Loucy (cell line): Measurements from ENCODE around the gene PAX2.

Source experiments
- H2AFZ ChIP-seq: fragments of 200-600 bp; sonication (generic); 2 replicates; pipeline ENCODE4 v1.6.0; 2016; ENCODE audit warnings: antibody characterized with exemption, mild to moderate bottlenecking, low read length, moderate library complexity
- H3F3A ChIP-seq: fragments of 200-600 bp; 2 replicates; pipeline ENCODE4 v1.6.0; 2016; ENCODE audit warnings: antibody characterized with exemption, low read depth, mild to moderate bottlenecking
- H3K27me3 ChIP-seq: fragments of 200-600 bp; sonication (generic); 2 replicates; pipeline ENCODE4 v1.6.1; 2014; ENCODE audit warnings: low read length, mild to moderate bottlenecking; ENCODE audit not compliant: insufficient read depth, poor library complexity, severe bottlenecking
- H3K36me3 ChIP-seq: fragments of 200-600 bp; sonication (generic); 2 replicates; pipeline ENCODE4 v1.6.1; 2016; ENCODE audit warnings: low read length; ENCODE audit not compliant: insufficient read depth
- H3K4me1 ChIP-seq: fragments of 200-600 bp; sonication (generic); 2 replicates; pipeline ENCODE4 v1.5.1; 2014; ENCODE audit warnings: low read length, mild to moderate bottlenecking; ENCODE audit not compliant: insufficient read depth, poor library complexity, severe bottlenecking
- H3K4me2 ChIP-seq: fragments of 200-600 bp; sonication (generic); 2 replicates; pipeline ENCODE4 v1.6.0; 2014; ENCODE audit warnings: antibody characterized with exemption, low read length, low read depth, mild to moderate bottlenecking; ENCODE audit not compliant: poor library complexity, severe bottlenecking
- H3K4me3 ChIP-seq: fragments of 200-600 bp; sonication (generic); 2 replicates; pipeline ENCODE4 v1.5.1; 2014; ENCODE audit warnings: low read length, mild to moderate bottlenecking, mixed read lengths; ENCODE audit not compliant: poor library complexity, severe bottlenecking
- H3K79me2 ChIP-seq: fragments of 200-600 bp; sonication (generic); 2 replicates; pipeline ENCODE4 v1.6.1; 2014; ENCODE audit warnings: low read length; ENCODE audit not compliant: insufficient read depth
- H3K9ac ChIP-seq: fragments of 200-600 bp; sonication (generic); 2 replicates; pipeline ENCODE4 v1.6.0; 2014; ENCODE audit warnings: mild to moderate bottlenecking, low read depth, low read length, moderate library complexity; ENCODE audit not compliant: poor library complexity, severe bottlenecking
- H3K9me2 ChIP-seq: fragments of 200-600 bp; sonication (generic); replicated peaks from 2 replicates; pipeline ENCODE4 v1.6.1; 2016; ENCODE audit warnings: low read depth, low read length, mixed read lengths
- H3K9me3 ChIP-seq: fragments of 200-600 bp; sonication (generic); 2 replicates; pipeline ENCODE4 v1.6.1; 2014; ENCODE audit warnings: mild to moderate bottlenecking, antibody characterized with exemption, low read length, low read depth; ENCODE audit not compliant: insufficient read depth
- H4K20me1 ChIP-seq: fragments of 200-600 bp; sonication (generic); 2 replicates; pipeline ENCODE4 v1.6.0; 2014; ENCODE audit warnings: antibody characterized with exemption, low read length, mild to moderate bottlenecking; ENCODE audit not compliant: insufficient read depth, poor library complexity, severe bottlenecking
- CTCF ChIP-seq: fragments of 200-600 bp; sonication (generic); conservative IDR thresholded peaks from 2 replicates; pipeline ENCODE4 v1.5.1; 2014; ENCODE audit warnings: mild to moderate bottlenecking, antibody characterized with exemption, low read length
- EZH2phosphoT487 ChIP-seq: fragments of 200-600 bp; IDR thresholded peaks from 2 replicates; pipeline ENCODE4 v1.6.1; 2018; ENCODE audit warnings: antibody characterized with exemption, mild to moderate bottlenecking, moderate library complexity, borderline replicate concordance

PAX2 gene

GRCh38 chr10:100741378-100742075 is 3.9 kb upstream of the PAX2 start:
- no peak for TF ChIP-seq CTCF
- no peak for TF ChIP-seq EZH2phosphoT487
- no peaks in the 10 kb centered on the region for H3K27me3 ChIP-seq
- H3K9me2 ChIP-seq, result no peaks in the 10 kb centered on the region
- H3K4me3 ChIP-seq, result no peak overlapping the region
- peaks cover 12% of the 10 kb centered on the region for H3K4me1 ChIP-seq
- no peak overlapping the region for H3K4me2 ChIP-seq
- H3K36me3 ChIP-seq, result no peaks in the 10 kb centered on the region
- H3K9ac ChIP-seq, result no peak overlapping the region
- no peaks in the 10 kb centered on the region for H3F3A ChIP-seq
- H4K20me1 ChIP-seq, result no peaks in the 10 kb centered on the region
- no peaks in the 10 kb centered on the region for H3K9me3 ChIP-seq
- H2AFZ ChIP-seq, result no peak overlapping the region
- H3K79me2 ChIP-seq, result peaks cover 9% of the 10 kb centered on the region; the same call in 1 of the 2 replicates

- H3K4me2 ChIP-seq, result no peak overlapping the region
- no peak overlapping the region for H2AFZ ChIP-seq
- no peak overlapping the region for H3K4me3 ChIP-seq
Measured at GRCh38 chr10:100742076-100742771, 3.2 kb upstream of the PAX2 start.

GRCh38 chr10:100742936-100743335 is 2.4 kb upstream of the PAX2 start:
- Histone ChIP-seq H3K4me3 (no peak overlapping the region), H3F3A (no peaks in the 10 kb centered on the region), H3K9ac (peak overlapping the region; percentile 85), H2AFZ (no peak overlapping the region; the same call in 1 of the 2 replicates), H3K9me3 (no peaks in the 10 kb centered on the region), H3K79me2 (peaks cover 22% of the 10 kb centered on the region; the same call in 1 of the 2 replicates), H3K36me3 (no peaks in the 10 kb centered on the region), H4K20me1 (no peaks in the 10 kb centered on the region), H3K27me3 (no peaks in the 10 kb centered on the region), H3K4me1 (peaks cover 19% of the 10 kb centered on the region), H3K9me2 (no peaks in the 10 kb centered on the region), H3K4me2 (peak overlapping the region; percentile 90)
- TF ChIP-seq EZH2phosphoT487, result no peak
- TF ChIP-seq CTCF, result no peak

More at GRCh38 chr10:100742076-100742771, 3.2 kb upstream of the PAX2 start:
- Histone ChIP-seq H4K20me1 (no peaks in the 10 kb centered on the region), H3K36me3 (no peaks in the 10 kb centered on the region), H3K9me2 (no peaks in the 10 kb centered on the region), H3K79me2 (peaks cover 16% of the 10 kb centered on the region; the same call in 1 of the 2 replicates), H3K4me1 (peaks cover 19% of the 10 kb centered on the region), H3K9me3 (no peaks in the 10 kb centered on the region), H3K9ac (no peak overlapping the region), H3K27me3 (no peaks in the 10 kb centered on the region), H3F3A (no peaks in the 10 kb centered on the region)
- no peak for TF ChIP-seq EZH2phosphoT487
- no peak for TF ChIP-seq CTCF
